Muscle of leg (tissue), 11 donors: ENCODE measurements around the gene KLK15. TPM values are rescaled to one million over a fixed set of nuclear protein-coding genes. Genes with fewer than 3 reads are reported as not detected.
A peak's percentile ranks its signal among the peaks of the same experiment; 100 is the strongest.

Experiments
- DNase-seq: peaks from one replicate; pipeline ENCODE4 v3.0.0; 2013
- H3K27ac ChIP-seq: one replicate; pipeline ENCODE4 v1.5.1; 2013; ENCODE audit warnings: mild to moderate bottlenecking, low read length, control low read depth
- H3K27me3 ChIP-seq: one replicate; pipeline ENCODE4 v1.6.1; 2013; ENCODE audit warnings: low read length; ENCODE audit not compliant: control insufficient read depth, insufficient read depth
- H3K36me3 ChIP-seq: one replicate; pipeline ENCODE4 v1.6.1; 2013; ENCODE audit warnings: low read length; ENCODE audit not compliant: control insufficient read depth, insufficient read depth
- H3K4me1 ChIP-seq: one replicate; pipeline ENCODE4 v1.6.1; 2013; ENCODE audit warnings: low read length; ENCODE audit not compliant: control insufficient read depth, insufficient read depth
- H3K4me3 ChIP-seq: one replicate; pipeline ENCODE4 v1.5.1; 2013; ENCODE audit warnings: low read length, control low read depth
- H3K9me3 ChIP-seq: replicated peaks from 2 replicates; pipeline ENCODE4 v1.6.1; 2013; ENCODE audit warnings: low read depth, low read length; ENCODE audit not compliant: control insufficient read depth
- WGBS: methylation state at CpG from one replicate; pipeline ENCODE4 v1.1.5; 2013; ENCODE audit warnings: missing lambda C conversion rate; ENCODE audit not compliant: insufficient coverage; 5-methylcytosine and 5-hydroxymethylcytosine counted together
- polyA plus RNA-seq, 8 donors: library from polyadenylated mRNA; unstranded; fragments of 120-200 nt; gene quantifications; one replicate each; pipeline versions ENCODE4 v1.2.1 to v1.2.3, GENCODE V29; 2013; ENCODE audit warnings: inconsistent platforms in 1 of 8, low replicate concordance in 1 of 8; ENCODE audit not compliant: insufficient read length in 8 of 8, insufficient read depth in 1 of 8
- total RNA-seq: library from RNA; stranded (reverse); fragments of 120-200 nt; gene quantifications from one replicate; pipeline ENCODE4 v1.2.4, GENCODE V29; 2013

The KLK15 gene
- total and polyA plus RNA-seq, 9 donors, result 0.17 TPM; not detected in 8

- DNase-seq, result no peak
- Histone ChIP-seq H3K4me1 (peaks cover 7% of the 10 kb centered on the region), H3K36me3 (no peaks in the 10 kb centered on the region), H3K4me3 (no peak overlapping the region), H3K9me3 (no peaks in the 10 kb centered on the region), H3K27ac (no peak overlapping the region), H3K27me3 (no peaks in the 10 kb centered on the region)
- WGBS, result no CpG with 5 or more reads among the region's 1 CpG
Measured at GRCh38 chr19:50808856-50809255, 24.5 kb downstream of the KLK15 start.

GRCh38 chr19:50804420-50805272 is 28.7 kb downstream of the KLK15 start:
- Histone ChIP-seq H3K27me3 (no peaks in the 10 kb centered on the region), H3K9me3 (no peaks in the 10 kb centered on the region), H3K4me1 (peaks cover 24% of the 10 kb centered on the region), H3K27ac (peak overlapping the region; percentile 99), H3K4me3 (peak overlapping the region; percentile 97), H3K36me3 (peaks cover 19% of the 10 kb centered on the region)
- DNase-seq, result peak; percentile 100
- WGBS, result under 1% methylated on average over 61 of the region's 62 CpGs

GRCh38 chr19:50803633-50804419 is 29.5 kb downstream of the KLK15 start:
- no peaks in the 10 kb centered on the region for H3K27me3 ChIP-seq
- DNase-seq, result no peak
- peak overlapping the region; percentile 97 for H3K4me3 ChIP-seq
- peak overlapping the region; percentile 99 for H3K27ac ChIP-seq
- WGBS, result 0% methylated on average over 30 of the region's 40 CpGs
- H3K36me3 ChIP-seq, result peaks cover 26% of the 10 kb centered on the region
- peaks cover 24% of the 10 kb centered on the region for H3K4me1 ChIP-seq
- no peaks in the 10 kb centered on the region for H3K9me3 ChIP-seq

GRCh38 chr19:50801107-50801506 is 32.3 kb downstream of the KLK15 start:
- no peak overlapping the region for H3K27ac ChIP-seq
- 86% methylated on average over 2 of the region's 8 CpGs for WGBS
- peaks cover 51% of the 10 kb centered on the region for H3K36me3 ChIP-seq
- no peak for DNase-seq
- no peaks in the 10 kb centered on the region for H3K9me3 ChIP-seq
- H3K4me1 ChIP-seq, result peaks cover 24% of the 10 kb centered on the region
- no peaks in the 10 kb centered on the region for H3K27me3 ChIP-seq
- H3K4me3 ChIP-seq, result no peak overlapping the region

- Histone ChIP-seq H3K27ac (no peak overlapping the region), H3K27me3 (no peaks in the 10 kb centered on the region), H3K36me3 (peaks cover 59% of the 10 kb centered on the region), H3K4me1 (peaks cover 17% of the 10 kb centered on the region), H3K4me3 (no peak overlapping the region), H3K9me3 (no peaks in the 10 kb centered on the region)
- DNase-seq, result no peak
- WGBS, result 77% methylated on average over 3 of the region's 3 CpGs
Measured at GRCh38 chr19:50799547-50799851, 33.9 kb downstream of the KLK15 start.

GRCh38 chr19:50798659-50799546 is 34.5 kb downstream of the KLK15 start:
- H3K36me3 ChIP-seq, result peaks cover 59% of the 10 kb centered on the region

GRCh38 chr19:50797781-50798658 is 35.4 kb downstream of the KLK15 start:
- H3K9me3 ChIP-seq, result no peaks in the 10 kb centered on the region
- 80% methylated on average over 15 of the region's 18 CpGs for WGBS
- H3K27ac ChIP-seq, result no peak overlapping the region
- H3K4me3 ChIP-seq, result no peak overlapping the region
- peaks cover 59% of the 10 kb centered on the region for H3K36me3 ChIP-seq
- DNase-seq, result no peak
- H3K27me3 ChIP-seq, result no peaks in the 10 kb centered on the region
- peaks cover 10% of the 10 kb centered on the region for H3K4me1 ChIP-seq

More at GRCh38 chr19:50798659-50799546, 34.5 kb downstream of the KLK15 start:
- Histone ChIP-seq H3K27ac (no peak overlapping the region), H3K4me3 (no peak overlapping the region), H3K27me3 (no peaks in the 10 kb centered on the region), H3K4me1 (peaks cover 17% of the 10 kb centered on the region), H3K9me3 (no peaks in the 10 kb centered on the region)
- no peak for DNase-seq
- 86% methylated on average over 18 of the region's 21 CpGs for WGBS

GRCh38 chr19:50797429-50797780 is 36.0 kb downstream of the KLK15 start:
- WGBS, result 98% methylated on average over 4 of the region's 7 CpGs
- H3K27me3 ChIP-seq, result no peaks in the 10 kb centered on the region
- peaks cover 4% of the 10 kb centered on the region for H3K4me1 ChIP-seq
- no peak overlapping the region for H3K27ac ChIP-seq
- DNase-seq, result no peak
- H3K9me3 ChIP-seq, result no peaks in the 10 kb centered on the region
- H3K4me3 ChIP-seq, result no peak overlapping the region
- peaks cover 59% of the 10 kb centered on the region for H3K36me3 ChIP-seq

- H3K9me3 ChIP-seq, result no peaks in the 10 kb centered on the region
- no peaks in the 10 kb centered on the region for H3K27me3 ChIP-seq
- H3K4me3 ChIP-seq, result no peak overlapping the region
- peaks cover 54% of the 10 kb centered on the region for H3K36me3 ChIP-seq
- no peaks in the 10 kb centered on the region for H3K4me1 ChIP-seq
- 99% methylated on average over 6 of the region's 8 CpGs for WGBS
- H3K27ac ChIP-seq, result no peak overlapping the region
- no peak for DNase-seq
Measured at GRCh38 chr19:50796634-50797428, 36.5 kb downstream of the KLK15 start.
